NB4 (cell line): ENCODE results near the gene DCD.

Source experiments
- CTCF ChIP-seq: IDR thresholded peaks from one replicate; pipeline ENCODE4 v1.5.1; 2012; ENCODE audit warnings: low read depth, low read length
- MAX ChIP-seq: IDR thresholded peaks from 2 replicates; pipeline ENCODE4 v1.6.1; 2011; ENCODE audit warnings: low read depth, low read length
- POLR2A ChIP-seq: IDR thresholded peaks from 2 replicates; pipeline ENCODE4 v1.6.1; 2011; ENCODE audit warnings: mild to moderate bottlenecking; ENCODE audit not compliant: insufficient read length; ENCODE audit errors: extremely low read depth

GRCh38 chr12:54667945-54668344, 19.8 kb upstream of the DCD start:
- no peak for TF ChIP-seq CTCF
- no peak for TF ChIP-seq POLR2A
- no peak for TF ChIP-seq MAX
